A673 (cell line): ENCODE data around the gene PRIMPOL. TPM values are rescaled to one million over a fixed set of nuclear protein-coding genes. Genes with fewer than 3 reads are reported as not detected.

Source experiments
- BruUV-seq: library from RNA; stranded (reverse); fragments of 400-500 nt; replicated peaks from 2 replicates; lab custom pipeline; 2021; lab: Mats Ljungman, UMichigan
- CTCF ChIA-PET: fragments of 300-600 bp; sonication (Branson Sonifier 250); formaldehyde crosslinking; loops from one replicate; lab custom pipeline; 2022; ENCODE audit warnings: antibody characterized with exemption; lab: Charles Lee
- POLR2A ChIA-PET: fragments of 300-600 bp; sonication (Branson Sonifier 250); formaldehyde crosslinking; loops from one replicate; lab custom pipeline; 2022; ENCODE audit warnings: antibody characterized with exemption; ENCODE audit not compliant: low non-redundant PET; lab: Charles Lee
- DNase-seq: peaks from one replicate; pipeline ENCODE4 v3.0.0-alpha.2; 2015; ENCODE audit warnings: low spot score
- H3K27ac ChIP-seq: fragments of 200-600 bp; sonication (generic); 2 replicates; pipeline ENCODE4 v1.5.1; 2016; ENCODE audit warnings: mixed run types, low read depth, mild to moderate bottlenecking, mixed read lengths, antibody characterized with exemption, low read length; ENCODE audit not compliant: poor library complexity, severe bottlenecking
- H3K27me3 ChIP-seq: fragments of 200-600 bp; sonication (generic); replicated peaks from 2 replicates; pipeline ENCODE4 v1.6.1; 2017; ENCODE audit warnings: mixed run types, low read depth, mild to moderate bottlenecking, mixed read lengths, antibody characterized with exemption, low read length; ENCODE audit not compliant: insufficient read depth, poor library complexity
- H3K36me3 ChIP-seq: fragments of 200-600 bp; sonication (generic); 2 replicates; pipeline ENCODE4 v1.6.1; 2016; ENCODE audit warnings: mixed run types, mild to moderate bottlenecking, mixed read lengths, antibody characterized with exemption, low read length; ENCODE audit not compliant: insufficient read depth, poor library complexity, severe bottlenecking
- H3K4me1 ChIP-seq: fragments of 200-600 bp; sonication (generic); 2 replicates; pipeline ENCODE4 v1.6.1; 2017; ENCODE audit warnings: mixed run types, mild to moderate bottlenecking, mixed read lengths, antibody characterized with exemption, low read length; ENCODE audit not compliant: insufficient read depth, poor library complexity, severe bottlenecking
- H3K4me3 ChIP-seq: fragments of 200-600 bp; sonication (generic); 2 replicates; pipeline ENCODE4 v1.5.1; 2016; ENCODE audit warnings: low read depth, mixed run types, mild to moderate bottlenecking, mixed read lengths, low read length; ENCODE audit not compliant: poor library complexity, severe bottlenecking
- H3K9me3 ChIP-seq: fragments of 200-600 bp; sonication (generic); 2 replicates; pipeline ENCODE4 v1.6.1; 2016; ENCODE audit warnings: mixed run types, low read depth, mild to moderate bottlenecking, mixed read lengths, antibody characterized with exemption, low read length; ENCODE audit not compliant: poor library complexity, severe bottlenecking
- EZH2 ChIP-seq: fragments of 200-600 bp; sonication (generic); IDR thresholded peaks from 2 replicates; pipeline ENCODE4 v1.6.1; 2017; ENCODE audit warnings: borderline replicate concordance, low read depth, mild to moderate bottlenecking, mixed read lengths, antibody characterized with exemption, low read length; ENCODE audit not compliant: poor library complexity, severe bottlenecking
- intact Hi-C: fragments of 100-400 bp; cut with micrococcal nuclease; formaldehyde crosslinking; loops from one replicate; pipeline ENCODE4 v1.10.0; 2022; ENCODE audit not compliant: unreplicated experiment
- total RNA-seq: library from RNA; stranded (reverse); gene quantifications from 2 replicates; pipeline ENCODE4 v1.2.3, GENCODE V29; 2021
- TF ChIP-seq, protein P1 (sequence below): fragments of 300-800, 200-600 bp; sonication (generic); conservative IDR thresholded peaks from 2 replicates; pipeline ENCODE4 v1.5.1; 2017; ENCODE audit warnings: low read depth, mild to moderate bottlenecking, antibody characterized with exemption, low read length, moderate library complexity, mixed read lengths

PRIMPOL gene
- total RNA-seq, 1 experiment from 2014 or later: 25.7 TPM

DNA sequence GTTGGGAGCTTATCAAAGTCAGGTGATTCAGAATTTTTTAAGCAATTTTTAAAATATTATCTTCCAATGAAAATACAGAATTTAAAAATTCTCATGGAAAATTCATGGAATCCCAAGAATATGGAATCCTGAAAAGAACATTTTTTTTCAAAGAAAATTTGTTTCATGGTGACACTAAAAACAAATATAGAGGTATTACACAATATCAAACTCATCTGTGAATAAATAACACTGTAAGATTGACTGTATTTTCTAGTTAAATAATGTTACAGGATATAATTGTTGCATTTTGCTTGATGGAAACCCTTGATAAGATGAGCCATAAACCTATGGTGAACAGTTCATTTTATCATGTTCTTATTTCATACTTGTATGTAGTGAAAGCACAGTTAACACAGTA lies 11.4 kb downstream of the PRIMPOL start:
- CTCF ChIA-PET: no interaction called here

DNA sequence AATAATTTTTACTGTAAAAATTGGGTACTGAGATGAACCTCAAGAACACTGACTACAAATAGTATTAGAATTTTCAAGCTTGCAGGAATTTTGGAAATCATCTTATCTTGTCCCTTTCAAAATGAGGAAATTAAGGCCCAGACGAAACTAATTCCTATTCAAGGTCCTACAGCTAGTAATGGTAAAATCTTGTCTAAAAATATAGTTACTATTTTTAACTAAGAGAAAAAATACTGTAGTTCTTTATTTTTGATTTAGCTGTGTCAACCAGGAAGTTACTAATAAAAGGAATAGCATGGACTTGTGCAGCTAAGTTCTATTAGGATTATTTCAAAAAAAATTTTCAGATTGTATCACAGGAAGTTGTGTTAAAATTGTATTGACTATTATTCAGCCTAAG lies 12.7 kb downstream of the PRIMPOL start:
- ChIA-PET POLR2A (no interaction called here), CTCF (no interaction called here)
- BruUV-seq: no TSS peak
- no peak overlapping the region for H3K4me3 ChIP-seq
- no peak overlapping the region for H3K27ac ChIP-seq
- no peaks in the 10 kb centered on the region for H3K27me3 ChIP-seq
- peaks cover 28% of the 10 kb centered on the region for H3K36me3 ChIP-seq
- intact Hi-C loops: no loop called here
- TF ChIP-seq, protein P1, sequence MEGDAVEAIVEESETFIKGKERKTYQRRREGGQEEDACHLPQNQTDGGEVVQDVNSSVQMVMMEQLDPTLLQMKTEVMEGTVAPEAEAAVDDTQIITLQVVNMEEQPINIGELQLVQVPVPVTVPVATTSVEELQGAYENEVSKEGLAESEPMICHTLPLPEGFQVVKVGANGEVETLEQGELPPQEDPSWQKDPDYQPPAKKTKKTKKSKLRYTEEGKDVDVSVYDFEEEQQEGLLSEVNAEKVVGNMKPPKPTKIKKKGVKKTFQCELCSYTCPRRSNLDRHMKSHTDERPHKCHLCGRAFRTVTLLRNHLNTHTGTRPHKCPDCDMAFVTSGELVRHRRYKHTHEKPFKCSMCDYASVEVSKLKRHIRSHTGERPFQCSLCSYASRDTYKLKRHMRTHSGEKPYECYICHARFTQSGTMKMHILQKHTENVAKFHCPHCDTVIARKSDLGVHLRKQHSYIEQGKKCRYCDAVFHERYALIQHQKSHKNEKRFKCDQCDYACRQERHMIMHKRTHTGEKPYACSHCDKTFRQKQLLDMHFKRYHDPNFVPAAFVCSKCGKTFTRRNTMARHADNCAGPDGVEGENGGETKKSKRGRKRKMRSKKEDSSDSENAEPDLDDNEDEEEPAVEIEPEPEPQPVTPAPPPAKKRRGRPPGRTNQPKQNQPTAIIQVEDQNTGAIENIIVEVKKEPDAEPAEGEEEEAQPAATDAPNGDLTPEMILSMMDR: no peak
- TF ChIP-seq EZH2: no peak
- no peaks in the 10 kb centered on the region for H3K4me1 ChIP-seq
- DNase-seq: no peak
- no peaks in the 10 kb centered on the region for H3K9me3 ChIP-seq

More for the DNA sequence above, 11.4 kb downstream of the PRIMPOL start:
- Histone ChIP-seq H3K36me3 (peaks cover 30% of the 10 kb centered on the region), H3K9me3 (no peaks in the 10 kb centered on the region), H3K4me1 (no peaks in the 10 kb centered on the region), H3K4me3 (no peak overlapping the region), H3K27me3 (no peaks in the 10 kb centered on the region), H3K27ac (no peak overlapping the region)
- TF ChIP-seq EZH2: no peak
- TF ChIP-seq, protein P1: no peak
- POLR2A ChIA-PET: no interaction called here
- no peak for DNase-seq
- intact Hi-C loops: no loop called here
- no TSS peak for BruUV-seq

DNA sequence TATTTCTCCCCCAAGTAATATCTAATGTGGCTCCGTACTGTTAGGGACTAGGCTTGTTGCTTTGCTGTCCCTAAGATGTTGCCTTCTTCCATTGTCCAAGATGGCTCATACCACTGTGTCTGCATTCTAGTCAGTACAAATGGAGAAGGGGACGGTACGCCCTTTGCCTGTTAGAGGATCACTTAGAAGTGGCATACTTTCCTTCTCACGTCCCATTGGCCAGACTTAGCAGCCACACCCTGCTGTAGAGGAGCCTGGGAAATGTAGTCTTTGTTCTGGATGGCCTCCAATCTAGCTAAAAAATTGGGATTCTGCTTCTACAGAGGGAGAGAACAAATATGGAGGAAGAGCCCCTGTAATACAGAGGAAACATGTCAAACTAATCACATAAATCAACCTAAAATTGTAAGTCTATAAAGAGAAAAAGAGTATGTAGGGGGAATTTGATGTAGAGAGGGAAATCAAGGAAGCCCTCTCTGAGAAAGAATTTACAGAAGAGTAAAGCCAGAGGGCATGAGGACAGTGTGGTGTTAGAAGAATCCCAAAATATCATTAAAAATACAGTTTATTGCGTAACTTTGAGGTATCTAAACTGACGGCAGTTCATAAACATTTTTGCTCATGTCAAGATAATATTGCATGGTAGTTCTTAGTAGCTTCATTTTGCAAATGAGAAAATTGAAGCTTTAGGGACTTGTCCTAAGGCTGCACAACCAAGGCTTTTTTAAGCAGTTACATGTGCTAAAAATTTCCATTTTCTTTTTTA lies 15.1 kb downstream of the PRIMPOL start:
- no peaks in the 10 kb centered on the region for H3K4me1 ChIP-seq
- peak; percentile 48 for DNase-seq
- ChIA-PET POLR2A (no interaction called here), CTCF (no interaction called here)
- TF ChIP-seq, protein P1: no peak
- no peak for TF ChIP-seq EZH2
- peaks cover 30% of the 10 kb centered on the region for H3K36me3 ChIP-seq
- H3K4me3 ChIP-seq: no peak overlapping the region
- intact Hi-C loops: no loop called here
- no peaks in the 10 kb centered on the region for H3K9me3 ChIP-seq
- H3K27me3 ChIP-seq: no peaks in the 10 kb centered on the region
- H3K27ac ChIP-seq: no peak overlapping the region
- no TSS peak for BruUV-seq
